B cell (primary cell): ENCODE results near the gene NUDCD3. TPM values are rescaled to one million over a fixed set of nuclear protein-coding genes. Genes with fewer than 3 reads are reported as not detected.

ENCODE experiments used
- ATAC-seq: fragments of 200-7000 bp; cut with Tn5 transposase; one replicate; pipeline ENCODE4 v1.10.0; 2021; ENCODE audit warnings: low read depth, mild to moderate bottlenecking, moderate number of reproducible peaks, moderate library complexity
- CTCF ChIA-PET: fragments of 350-600 bp; sonication (Branson Sonifier 250); formaldehyde crosslinking; loops from one replicate; lab custom pipeline; 2021; ENCODE audit warnings: antibody characterized with exemption, inconsistent platforms; lab: Charles Lee
- POLR2A ChIA-PET: fragments of 350-600 bp; sonication (Branson Sonifier 250); formaldehyde crosslinking; loops from one replicate; lab custom pipeline; 2021; ENCODE audit warnings: antibody characterized with exemption; lab: Charles Lee
- DNase-seq: peaks from one replicate; pipeline ENCODE4 v3.0.0; 2013
- H2AFZ ChIP-seq: 2 replicates; pipeline ENCODE4 v1.6.1; 2012; ENCODE audit warnings: mild to moderate bottlenecking, low read depth, low read length; ENCODE audit not compliant: insufficient read depth, poor library complexity, severe bottlenecking
- H3K27ac ChIP-seq, 2 donors: 1 replicate in 1 of 2; 2 replicates in 1 of 2; pipeline ENCODE4 v1.5.1; 2012 to 2013; ENCODE audit warnings: low read length in 2 of 2, mild to moderate bottlenecking in 2 of 2, moderate library complexity in 1 of 2
- H3K27me3 ChIP-seq, 4 experiments: fragments of 200-600 bp in 1 of 4; sonication (generic) in 1 of 4; replicated peaks in 1 of 4; 1 replicate in 2 of 4; 2 replicates in 2 of 4; pipeline versions ENCODE4 v1.6.1 to v1.7.0; 2013 to 2016; ENCODE audit warnings: low read length in 3 of 4, mild to moderate bottlenecking in 2 of 4, mixed read lengths in 1 of 4, moderate library complexity in 1 of 4; ENCODE audit not compliant: insufficient read depth in 4 of 4, control insufficient read depth in 3 of 4; ENCODE audit errors: control extremely low read depth in 1 of 4
- H3K36me3 ChIP-seq, 2 experiments: replicated peaks in 1 of 2; 1 replicate in 1 of 2; 2 replicates in 1 of 2; pipeline versions ENCODE4 v1.6.1 to v1.7.1; 2013; ENCODE audit warnings: low read length in 1 of 2; ENCODE audit not compliant: insufficient read depth in 2 of 2, control insufficient read depth in 1 of 2; ENCODE audit errors: control extremely low read depth in 1 of 2, extremely low read depth in 1 of 2
- H3K4me1 ChIP-seq, 2 donors: fragments of 200-600 bp in 1 of 2; sonication (generic) in 1 of 2; 1 replicate in 1 of 2; 2 replicates in 1 of 2; pipeline versions ENCODE4 v1.5.1 to v1.6.1; 2013 to 2017; ENCODE audit warnings: low read length in 2 of 2; ENCODE audit not compliant: control insufficient read depth in 2 of 2, insufficient read depth in 2 of 2
- H3K4me2 ChIP-seq: replicated peaks from 2 replicates; pipeline ENCODE3; 2012; ENCODE audit warnings: mild to moderate bottlenecking, low read depth, low read length; ENCODE audit not compliant: poor library complexity, severe bottlenecking
- H3K4me3 ChIP-seq, 5 experiments: fragments of 200-600 bp in 1 of 5; sonication (generic) in 1 of 5; 1 replicate in 3 of 5; 2 replicates in 2 of 5; pipeline versions ENCODE4 v1.5.1 to v1.7.0; 2011 to 2016; ENCODE audit warnings: low read length in 4 of 5, mild to moderate bottlenecking in 4 of 5, low read depth in 2 of 5, control low read depth in 1 of 5, moderate library complexity in 1 of 5; ENCODE audit not compliant: insufficient read depth in 1 of 5; ENCODE audit errors: control extremely low read depth in 1 of 5, extremely low read depth in 1 of 5
- H3K79me2 ChIP-seq: fragments of 200-600 bp; sonication (generic); one replicate; pipeline ENCODE4 v1.6.0; 2016; ENCODE audit warnings: low read length; ENCODE audit not compliant: control insufficient read depth, insufficient read depth
- H3K9ac ChIP-seq: fragments of 200-600 bp; sonication (generic); 2 replicates; pipeline ENCODE4 v1.6.1; 2017; ENCODE audit warnings: mild to moderate bottlenecking, low read length, moderate library complexity
- H3K9me3 ChIP-seq, 3 donors: one replicate each; pipeline versions ENCODE4 v1.6.1 to v1.7.1; 2013; ENCODE audit warnings: low read length in 2 of 3; ENCODE audit not compliant: control insufficient read depth in 2 of 3, insufficient read depth in 1 of 3; ENCODE audit errors: control extremely low read depth in 1 of 3
- H4K20me1 ChIP-seq: 2 replicates; pipeline ENCODE4 v1.6.0; 2012; ENCODE audit warnings: mild to moderate bottlenecking, low read length; ENCODE audit not compliant: insufficient read depth, control insufficient read depth, poor library complexity, severe bottlenecking
- H3K27ac Mint-ChIP-seq: one replicate; pipeline ENCODE4 v1.8.0; 2021; ENCODE audit warnings: mixed read lengths
- H3K27me3 Mint-ChIP-seq: one replicate; pipeline ENCODE4 v1.8.0; 2021; ENCODE audit warnings: mixed read lengths
- H3K4me1 Mint-ChIP-seq: one replicate; pipeline ENCODE4 v1.8.0; 2021; ENCODE audit warnings: mixed read lengths
- H3K4me3 Mint-ChIP-seq: one replicate; pipeline ENCODE4 v1.8.0; 2021; ENCODE audit warnings: mixed read lengths
- H3K9me3 Mint-ChIP-seq: one replicate; pipeline ENCODE4 v1.8.0; 2022; ENCODE audit warnings: mixed read lengths; ENCODE audit not compliant: insufficient read depth
- CTCF ChIP-seq: fragments of 200-600 bp; IDR thresholded peaks from one replicate; pipeline ENCODE4 v1.8.0; 2022; ENCODE audit warnings: antibody characterized with exemption, mild to moderate bottlenecking
- EZH2 ChIP-seq: IDR thresholded peaks from 2 replicates; pipeline ENCODE4 v1.6.1; 2012; ENCODE audit warnings: borderline replicate concordance, low read depth, mild to moderate bottlenecking, moderate library complexity, low read length; ENCODE audit not compliant: insufficient read depth, poor library complexity, severe bottlenecking
- WGBS: methylation state at CpG from one replicate; pipeline ENCODE4 v1.1.5; 2013; ENCODE audit warnings: missing lambda C conversion rate; ENCODE audit not compliant: insufficient coverage; 5-methylcytosine and 5-hydroxymethylcytosine counted together
- intact Hi-C: fragments of 100-400 bp; cut with micrococcal nuclease; formaldehyde crosslinking; loops from one replicate; pipeline ENCODE4 v1.10.0; 2022
- polyA plus RNA-seq: library from polyadenylated mRNA; depleted of rRNA; stranded (reverse); fragments of >200 nt; gene quantifications from 2 replicates; pipeline ENCODE4 v1.2.3, GENCODE V29; 2012
- total RNA-seq, 2 donors: library from RNA; stranded (reverse); fragments of 120-200 nt in 1 of 2; gene quantifications; 1 replicate in 1 of 2; 2 replicates in 1 of 2; pipeline versions ENCODE4 v1.2.3 to v1.2.4, GENCODE V29; 2013 to 2022

NUDCD3 gene
- total and polyA plus RNA-seq, 2 donors (not counting 1 experiment from before 2014, with no cell fraction given), result 29.8 to 101 TPM

GRCh38 chr7:44415047-44415446 is 75.4 kb downstream of the NUDCD3 start:
- CTCF ChIA-PET, result no interaction called here
- H3K4me2 ChIP-seq, result no peak overlapping the region
- no peak for ATAC-seq

GRCh38 chr7:44411306-44411705 is 79.2 kb downstream of the NUDCD3 start:
- Histone ChIP-seq H3K27ac (no peak overlapping the region), H2AFZ (no peak overlapping the region), H3K4me3 (no peak overlapping the region), H3K4me1 (no peaks in the 10 kb centered on the region), H3K27me3 (no peaks in the 10 kb centered on the region), H3K79me2 (peaks cover 16% of the 10 kb centered on the region), H3K9me3 (peaks cover 0 to 4% (median 3%) of the 10 kb centered on the region in 3 donors), H4K20me1 (peaks cover 37% of the 10 kb centered on the region), H3K36me3 (peaks cover 13 to 17% of the 10 kb centered on the region in 2 experiments), H3K9ac (no peak overlapping the region), H3K4me2 (no peak overlapping the region)
- Mint-ChIP-seq H3K27ac (no peak overlapping the region), H3K4me3 (no peak overlapping the region), H3K4me1 (peaks cover 5% of the 10 kb centered on the region), H3K9me3 (peaks cover 4% of the 10 kb centered on the region), H3K27me3 (no peaks in the 10 kb centered on the region)
- CTCF ChIA-PET, result no interaction called here
- POLR2A ChIA-PET, result no interaction called here
- TF ChIP-seq EZH2, result no peak
- TF ChIP-seq CTCF, result no peak
- no CpG with 5 or more reads among the region's 2 CpGs for WGBS
- no peak for ATAC-seq
- no peak for DNase-seq
- intact Hi-C loops, result no loop called here

More at GRCh38 chr7:44415047-44415446, 75.4 kb downstream of the NUDCD3 start:
- H3K27ac Mint-ChIP-seq, result no peak overlapping the region
- DNase-seq, result no peak
- Histone ChIP-seq H3K9me3 (peaks cover 0 to 4% (median 3%) of the 10 kb centered on the region in 3 donors), H3K9ac (no peak overlapping the region), H3K79me2 (peaks cover 30% of the 10 kb centered on the region), H3K27ac (no peak overlapping the region), H4K20me1 (peaks cover 44% of the 10 kb centered on the region), H2AFZ (no peak overlapping the region), H3K27me3 (no peaks in the 10 kb centered on the region), H3K36me3 (peaks cover 20 to 25% of the 10 kb centered on the region in 2 experiments), H3K4me3 (no peak overlapping the region), H3K4me1 (no peaks in the 10 kb centered on the region)
- H3K4me3 Mint-ChIP-seq, result no peak overlapping the region
- POLR2A ChIA-PET, result no interaction called here
- no peak for TF ChIP-seq CTCF
- TF ChIP-seq EZH2, result no peak
- peaks cover 13% of the 10 kb centered on the region for H3K4me1 Mint-ChIP-seq
- peaks cover 1% of the 10 kb centered on the region for H3K9me3 Mint-ChIP-seq
- intact Hi-C loops, result no loop called here
- H3K27me3 Mint-ChIP-seq, result no peaks in the 10 kb centered on the region
- whole genome bisulfite sequencing, result no CpG with 5 or more reads among the region's 1 CpG
